ENCODE measurements around the gene DRAXIN.
A peak's percentile ranks its signal among the peaks of the same experiment; 100 is the strongest.

Gene DRAXIN

GRCh38 chr1:11652203-11652780, 39.2 kb upstream of the DRAXIN start:
- no peak for TF ChIP-seq CTCF (IDR thresholded peaks at IDR 0.05; ENCODE audit: extremely low read depth, missing control alignments)
- DNase-seq (ENCODE audit: low spot score) = no peak

DNA sequence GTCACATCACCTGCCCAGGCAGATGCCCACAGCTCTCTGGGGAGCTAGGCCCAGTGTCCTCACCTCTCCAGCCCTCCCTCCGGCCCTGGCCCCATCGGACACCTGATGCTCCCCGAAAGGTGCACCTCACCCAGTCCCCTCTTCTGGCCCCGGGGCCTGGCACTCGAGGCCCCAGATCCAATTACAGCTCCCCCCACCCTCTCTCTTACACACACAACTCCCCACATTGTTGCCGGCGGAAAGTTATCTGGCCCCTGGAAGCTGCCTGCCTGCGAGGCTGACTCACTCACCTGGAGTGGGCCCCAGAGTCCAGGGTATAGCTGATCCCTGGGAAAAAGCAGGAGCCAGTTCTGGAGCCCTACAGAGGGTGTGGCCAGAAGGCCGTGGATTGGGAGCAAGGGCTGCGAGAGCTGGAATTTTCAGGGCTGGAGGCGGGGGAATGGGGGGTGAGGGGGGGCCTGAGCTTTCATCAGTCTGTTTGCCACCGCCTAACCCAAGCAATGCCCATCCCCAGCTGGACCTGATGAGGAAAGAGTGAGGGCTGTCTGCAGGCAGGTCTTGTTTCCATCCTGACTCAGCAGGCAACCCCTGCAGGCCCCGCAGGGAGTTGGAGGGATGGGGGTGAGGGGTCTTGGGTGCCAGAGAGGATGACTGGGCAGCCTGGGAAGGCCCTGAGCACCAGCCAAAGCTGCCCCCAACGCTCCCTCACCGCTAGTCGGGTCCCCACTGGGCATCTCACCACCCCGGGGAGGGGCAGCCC, 38.2 kb upstream of the DRAXIN start:
- no peak for TF ChIP-seq CTCF (IDR thresholded peaks at IDR 0.05; ENCODE audit: extremely low read depth, missing control alignments)
- no peak for DNase-seq (ENCODE audit: low spot score)

- no peak for TF ChIP-seq CTCF (IDR thresholded peaks at IDR 0.05; ENCODE audit: extremely low read depth, missing control alignments)
- DNase-seq (ENCODE audit: low spot score) = no peak
Measured at GRCh38 chr1:11653861-11654136, 37.7 kb upstream of the DRAXIN start.

DNA sequence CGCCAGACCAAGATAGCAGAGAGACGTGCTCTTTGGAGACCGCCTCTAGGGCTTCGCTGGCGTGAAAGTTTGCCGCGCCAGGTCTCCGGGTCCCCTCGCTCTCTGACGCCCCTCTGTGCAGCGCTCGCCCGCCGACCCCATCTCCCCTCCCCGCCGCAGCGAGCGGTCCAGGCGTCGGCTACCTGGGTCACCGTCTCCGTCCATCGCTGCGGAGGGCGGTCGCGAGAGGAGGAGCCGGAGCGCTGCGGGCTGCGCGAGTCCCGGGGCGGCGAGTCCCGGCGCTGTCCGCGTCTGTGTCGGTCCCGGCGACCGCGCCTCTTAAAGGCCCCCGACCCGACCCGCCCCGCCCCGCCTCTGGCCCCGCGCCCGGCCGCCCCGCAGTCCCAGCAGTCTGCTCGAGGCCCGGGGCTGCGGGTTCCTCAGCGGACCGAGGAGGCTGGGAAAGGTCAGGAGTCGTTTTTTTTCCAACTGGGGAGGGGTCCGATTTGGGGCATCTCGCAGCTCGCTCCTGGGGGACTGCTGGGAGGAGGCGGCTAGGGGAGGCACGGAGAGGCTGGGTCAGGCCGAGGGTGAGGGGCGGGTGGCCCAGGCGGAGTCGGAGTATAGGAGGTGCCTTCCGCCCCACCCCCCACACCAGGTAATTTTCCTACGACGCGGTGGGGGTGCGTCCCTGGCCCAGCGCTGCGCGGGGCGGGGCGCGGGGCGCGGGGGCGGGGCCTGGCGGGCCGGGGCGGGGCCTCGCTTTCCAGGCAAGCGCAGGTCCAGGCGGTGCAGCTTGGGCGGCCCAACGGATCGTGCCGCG, 37.2 kb upstream of the DRAXIN start, which contains the start of the genes FBXO2 and FBXO44:
Gene FBXO2, minus strand, starts transcription at position 293 of the 802 bp plus-strand sequence. Its CDS starts 89 bp downstream, at position 204.
Gene FBXO44, plus strand, starts transcription at position 741 of the 802 bp plus-strand sequence. CDS start 959 bp downstream, outside the sequence.
- DNase-seq (ENCODE audit: low spot score) = peak; percentile 95
- TF ChIP-seq CTCF (IDR thresholded peaks at IDR 0.05; ENCODE audit: extremely low read depth, missing control alignments) = no peak

- DNase-seq (ENCODE audit: low spot score) = no peak
- no peak for TF ChIP-seq CTCF (IDR thresholded peaks at IDR 0.05; ENCODE audit: extremely low read depth, missing control alignments)
Measured at GRCh38 chr1:11654939-11655808, 36.3 kb upstream of the DRAXIN start.

- no peak for DNase-seq (ENCODE audit: low spot score)
- TF ChIP-seq CTCF (IDR thresholded peaks at IDR 0.05; ENCODE audit: extremely low read depth, missing control alignments) = no peak
Measured at GRCh38 chr1:11657654-11658053, 33.9 kb upstream of the DRAXIN start.
